ACC112 (cell line): ENCODE measurements around the gene RPLP2.

Experiments
- H2AFZ ChIP-seq: fragments of 200-600 bp; sonication (generic); one replicate; pipeline ENCODE4 v1.6.0; 2017; ENCODE audit warnings: antibody characterized with exemption, low read length; ENCODE audit not compliant: unreplicated experiment
- H3K27ac ChIP-seq: fragments of 200-600 bp; sonication (generic); 2 replicates; pipeline ENCODE4 v1.5.1; 2014; ENCODE audit warnings: low read depth, mild to moderate bottlenecking, antibody characterized with exemption, low read length, moderate library complexity
- H3K27me3 ChIP-seq: fragments of 200-600 bp; sonication (generic); 2 replicates; pipeline ENCODE4 v1.6.1; 2014; ENCODE audit warnings: mild to moderate bottlenecking, antibody characterized with exemption, low read length, moderate library complexity, mixed read lengths; ENCODE audit not compliant: insufficient read depth
- H3K36me3 ChIP-seq: fragments of 200-600 bp; sonication (generic); 2 replicates; pipeline ENCODE4 v1.6.1; 2016; ENCODE audit warnings: mild to moderate bottlenecking, antibody characterized with exemption, low read length, moderate library complexity, mixed read lengths; ENCODE audit not compliant: insufficient read depth
- H3K4me1 ChIP-seq: fragments of 200-600 bp; sonication (generic); one replicate; pipeline ENCODE4 v1.6.1; 2016; ENCODE audit warnings: low read length, mixed read lengths; ENCODE audit not compliant: insufficient read depth, unreplicated experiment, control insufficient read depth
- H3K4me3 ChIP-seq: fragments of 200-600 bp; sonication (generic); 2 replicates; pipeline ENCODE4 v1.5.1; 2014; ENCODE audit warnings: mild to moderate bottlenecking, low read depth, low read length
- H3K79me2 ChIP-seq: fragments of 200-600 bp; sonication (generic); one replicate; pipeline ENCODE4 v1.6.0; 2016; ENCODE audit warnings: low read length; ENCODE audit not compliant: control insufficient read depth, unreplicated experiment, insufficient read depth

RPLP2 gene

GRCh38 chr11:766106-766935 lies 43.4 kb upstream of the RPLP2 start:
- H3K79me2 ChIP-seq = peaks cover 12% of the 10 kb centered on the region
- H3K4me1 ChIP-seq = peaks cover 13% of the 10 kb centered on the region
- no peak overlapping the region for H2AFZ ChIP-seq
- no peak overlapping the region for H3K27ac ChIP-seq
- H3K36me3 ChIP-seq = peaks cover 13% of the 10 kb centered on the region; the same call in 1 of the 2 replicates
- H3K4me3 ChIP-seq = no peak overlapping the region
- H3K27me3 ChIP-seq = no peaks in the 10 kb centered on the region

- peaks cover 15% of the 10 kb centered on the region for H3K79me2 ChIP-seq
- no peaks in the 10 kb centered on the region for H3K27me3 ChIP-seq
- peaks cover 13% of the 10 kb centered on the region for H3K4me1 ChIP-seq
- peaks cover 11% of the 10 kb centered on the region; the same call in 1 of the 2 replicates for H3K36me3 ChIP-seq
- H2AFZ ChIP-seq = no peak overlapping the region
- no peak overlapping the region for H3K4me3 ChIP-seq
- no peak overlapping the region for H3K27ac ChIP-seq
Observed at GRCh38 chr11:766936-767210, 42.9 kb upstream of the RPLP2 start.

DNA sequence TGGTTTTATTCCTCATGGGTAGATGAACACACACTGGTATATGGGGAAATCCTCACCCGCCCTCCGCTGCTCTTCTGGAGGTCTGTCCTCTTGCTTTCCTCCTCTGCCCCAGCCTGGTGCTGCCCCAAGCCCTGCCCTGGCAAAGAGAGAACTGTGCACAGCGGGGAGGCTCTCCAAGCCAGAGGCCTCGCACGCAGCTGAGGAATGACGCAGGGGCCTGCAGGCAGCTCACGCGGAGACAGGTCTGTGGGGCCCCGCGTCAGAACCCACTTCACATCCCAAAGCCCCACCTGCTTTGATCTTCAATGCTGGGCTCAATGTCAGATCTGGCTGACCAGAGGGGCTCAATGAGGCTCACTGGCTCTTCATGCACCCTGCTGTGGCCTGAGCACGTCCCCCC lies 42.5 kb upstream of the RPLP2 start:
- no peak overlapping the region for H2AFZ ChIP-seq
- H3K36me3 ChIP-seq = peaks cover 11% of the 10 kb centered on the region; the same call in 1 of the 2 replicates
- H3K27ac ChIP-seq = no peak overlapping the region
- H3K4me1 ChIP-seq = peaks cover 10% of the 10 kb centered on the region
- H3K79me2 ChIP-seq = peaks cover 15% of the 10 kb centered on the region
- no peak overlapping the region for H3K4me3 ChIP-seq
- H3K27me3 ChIP-seq = no peaks in the 10 kb centered on the region

- peaks cover 10% of the 10 kb centered on the region for H3K4me1 ChIP-seq
- no peak overlapping the region for H3K4me3 ChIP-seq
- peaks cover 40% of the 10 kb centered on the region for H3K79me2 ChIP-seq
- H3K36me3 ChIP-seq = peaks cover 11% of the 10 kb centered on the region; the same call in 1 of the 2 replicates
- no peaks in the 10 kb centered on the region for H3K27me3 ChIP-seq
- no peak overlapping the region for H3K27ac ChIP-seq
- H2AFZ ChIP-seq = no peak overlapping the region
Observed at GRCh38 chr11:769887-770641, 39.7 kb upstream of the RPLP2 start.

DNA sequence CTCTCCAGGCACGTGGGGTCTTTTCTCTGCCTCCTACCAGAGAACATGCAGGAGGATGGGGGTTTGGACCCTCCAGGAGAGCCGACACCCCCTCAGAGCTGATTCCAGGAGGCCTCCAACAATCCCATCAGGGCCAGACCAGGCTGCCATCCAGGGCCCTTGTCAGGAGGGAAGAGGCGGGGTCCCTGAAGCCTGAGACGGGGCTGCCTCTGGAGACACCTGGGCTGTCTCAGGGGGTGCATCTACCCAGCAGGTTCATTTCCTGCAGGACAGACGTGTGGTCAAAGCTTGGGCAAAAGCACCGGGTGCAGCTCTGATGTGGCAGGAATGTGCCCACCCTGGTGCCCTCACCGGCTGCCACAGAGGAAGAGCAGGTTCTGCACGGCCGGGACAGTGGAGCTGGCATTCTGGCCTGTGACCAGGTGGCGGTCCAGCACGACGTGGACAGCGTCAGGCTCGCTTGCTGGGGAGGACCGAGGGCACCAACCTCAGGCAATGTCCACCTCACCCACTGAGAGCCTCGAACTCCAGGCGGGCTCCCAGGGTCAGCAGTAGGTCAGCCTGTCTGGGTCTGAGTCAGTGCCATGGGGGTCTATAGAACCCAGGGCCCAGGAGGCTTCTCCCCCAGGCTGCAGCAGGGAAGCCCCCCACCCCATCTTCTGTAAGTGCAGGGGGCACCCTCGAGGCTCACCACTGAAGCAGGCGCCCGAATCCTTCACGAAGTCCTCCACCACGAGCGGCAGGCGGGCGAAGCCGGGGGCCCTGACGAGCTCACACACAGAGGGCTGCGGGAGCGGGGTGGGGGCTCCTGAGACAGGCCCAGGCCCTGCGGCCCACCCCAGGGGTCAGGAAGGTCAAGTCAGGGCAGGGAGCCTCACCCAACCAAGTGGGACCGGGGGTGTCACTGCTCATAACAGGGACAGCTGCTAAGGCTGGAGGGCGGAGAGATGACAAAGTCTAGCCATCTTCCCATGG lies 38.8 kb upstream of the RPLP2 start:
- Histone ChIP-seq H3K4me3 (no peak overlapping the region), H3K36me3 (peaks cover 11% of the 10 kb centered on the region; the same call in 1 of the 2 replicates), H3K79me2 (peaks cover 49% of the 10 kb centered on the region), H3K27ac (no peak overlapping the region), H2AFZ (no peak overlapping the region), H3K27me3 (no peaks in the 10 kb centered on the region), H3K4me1 (peaks cover 18% of the 10 kb centered on the region)

- Histone ChIP-seq H3K27ac (no peak overlapping the region), H2AFZ (no peak overlapping the region), H3K4me3 (no peak overlapping the region), H3K79me2 (peaks cover 57% of the 10 kb centered on the region), H3K36me3 (peaks cover 11% of the 10 kb centered on the region; the same call in 1 of the 2 replicates), H3K4me1 (peaks cover 12% of the 10 kb centered on the region), H3K27me3 (no peaks in the 10 kb centered on the region)
Observed at GRCh38 chr11:771617-772204, 38.1 kb upstream of the RPLP2 start.

GRCh38 chr11:772429-773390 lies 37.1 kb upstream of the RPLP2 start:
- Histone ChIP-seq H3K27ac (no peak overlapping the region), H2AFZ (no peak overlapping the region), H3K4me1 (peaks cover 12% of the 10 kb centered on the region), H3K79me2 (peaks cover 61% of the 10 kb centered on the region), H3K4me3 (no peak overlapping the region), H3K36me3 (peaks cover 11% of the 10 kb centered on the region; the same call in 1 of the 2 replicates), H3K27me3 (no peaks in the 10 kb centered on the region)

GRCh38 chr11:773425-773824 lies 36.3 kb upstream of the RPLP2 start:
- H3K27me3 ChIP-seq = no peaks in the 10 kb centered on the region
- H3K4me3 ChIP-seq = no peak overlapping the region
- H3K79me2 ChIP-seq = peaks cover 68% of the 10 kb centered on the region
- H2AFZ ChIP-seq = no peak overlapping the region
- H3K27ac ChIP-seq = no peak overlapping the region
- H3K36me3 ChIP-seq = peaks cover 11% of the 10 kb centered on the region; the same call in 1 of the 2 replicates
- H3K4me1 ChIP-seq = peaks cover 17% of the 10 kb centered on the region

DNA sequence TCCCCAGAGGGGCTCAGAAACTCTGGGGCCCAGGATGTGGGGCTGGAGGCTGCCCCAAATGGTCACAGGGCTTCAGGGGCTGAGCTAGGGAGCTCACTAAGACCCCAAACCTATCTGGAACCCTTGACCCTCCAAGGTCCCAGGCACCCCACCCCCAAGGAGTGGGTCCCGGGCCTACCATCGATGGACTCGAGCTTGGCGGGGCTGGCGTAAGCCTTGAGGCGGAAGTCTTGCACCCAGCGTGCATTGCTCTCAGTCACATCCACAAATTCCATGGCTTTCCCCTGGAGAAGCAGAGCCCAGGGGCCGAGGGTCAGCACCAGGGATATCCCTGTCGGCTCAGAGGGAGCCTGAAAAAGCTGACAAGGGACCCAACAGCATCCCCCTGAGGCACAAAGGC lies 35.9 kb upstream of the RPLP2 start:
- H3K4me1 ChIP-seq = peaks cover 20% of the 10 kb centered on the region
- H3K27me3 ChIP-seq = no peaks in the 10 kb centered on the region
- H3K79me2 ChIP-seq = peaks cover 71% of the 10 kb centered on the region
- H3K4me3 ChIP-seq = no peak overlapping the region
- H3K36me3 ChIP-seq = peaks cover 11% of the 10 kb centered on the region; the same call in 1 of the 2 replicates
- H3K27ac ChIP-seq = no peak overlapping the region
- no peak overlapping the region for H2AFZ ChIP-seq
